Measurements from ENCODE around the gene WDR90. TPM values are rescaled to one million over a fixed set of nuclear protein-coding genes. Genes with fewer than 3 reads are reported as not detected.

Gene WDR90
- total RNA-seq, 4 donors from 2014 or later, result 18.2 to 79.3 (median 46.9) TPM

DNA sequence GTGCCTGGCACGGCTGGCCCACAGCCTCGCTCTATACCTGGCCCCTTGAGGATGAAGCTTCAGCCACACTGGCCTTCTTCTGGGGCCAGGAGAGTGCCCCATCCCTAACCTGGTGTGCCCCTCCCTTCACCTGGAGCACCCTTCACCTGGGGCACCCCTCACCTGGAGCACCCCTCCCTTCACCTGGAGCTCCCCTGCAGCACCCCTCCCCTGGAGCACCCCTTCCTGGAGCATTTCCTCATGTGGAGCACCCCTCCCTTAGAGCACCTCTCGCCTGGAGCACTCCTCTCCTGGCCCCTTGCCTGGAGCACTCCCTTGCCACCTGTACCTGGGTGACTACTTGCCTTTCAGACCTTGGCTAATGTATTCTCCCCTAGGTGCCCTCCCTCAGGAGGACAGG lies 58.9 kb downstream of the WDR90 start:
- TF ChIP-seq POLR2A (IDR thresholded peaks at IDR 0.05) (no peak), CTCF (IDR thresholded peaks at IDR 0.05) (no peak)
- intact Hi-C loops (cut with DNase I; ENCODE audit: low total_unique reads), result no loop called here
- Histone ChIP-seq H3K4me1 (peaks cover 0 to 10% of the 10 kb centered on the region in 2 donors), H3K9me3 (no peaks in the 10 kb centered on the region), H3K4me3 (no peak overlapping the region), H3K36me3 (no peaks in the 10 kb centered on the region), H3K27ac (no peak overlapping the region), H3K27me3 (peaks cover 34 to 38% of the 10 kb centered on the region in 2 donors)
- DNase-seq, result no peak

DNA sequence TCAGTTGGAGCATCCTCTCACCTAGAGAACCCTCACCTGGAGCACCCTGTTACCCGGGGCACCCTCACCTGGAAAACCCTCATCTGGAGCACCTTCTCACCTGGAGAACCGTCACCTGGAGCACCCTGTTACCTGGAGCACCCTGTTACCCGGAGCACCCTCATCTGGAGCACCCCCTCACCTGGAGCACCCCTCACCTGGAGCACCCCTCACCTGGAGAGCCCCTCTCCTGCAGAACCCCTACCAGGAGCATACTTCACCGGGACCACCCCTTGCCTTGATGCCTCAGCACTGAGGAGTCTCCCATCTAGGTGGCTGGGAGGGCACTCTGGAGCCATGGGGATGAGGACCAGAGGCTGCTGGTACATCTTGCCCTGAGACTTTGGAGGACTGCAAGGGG lies 59.8 kb downstream of the WDR90 start:
- Histone ChIP-seq H3K27me3 (peaks cover 31 to 38% of the 10 kb centered on the region in 2 donors), H3K4me3 (no peak overlapping the region), H3K36me3 (no peaks in the 10 kb centered on the region), H3K9me3 (no peaks in the 10 kb centered on the region), H3K4me1 (peaks cover 0 to 10% of the 10 kb centered on the region in 2 donors), H3K27ac (no peak overlapping the region)
- intact Hi-C loops (cut with DNase I; ENCODE audit: low total_unique reads), result no loop called here
- DNase-seq, result no peak
- TF ChIP-seq POLR2A (IDR thresholded peaks at IDR 0.05) (no peak), CTCF (IDR thresholded peaks at IDR 0.05) (no peak)

DNA sequence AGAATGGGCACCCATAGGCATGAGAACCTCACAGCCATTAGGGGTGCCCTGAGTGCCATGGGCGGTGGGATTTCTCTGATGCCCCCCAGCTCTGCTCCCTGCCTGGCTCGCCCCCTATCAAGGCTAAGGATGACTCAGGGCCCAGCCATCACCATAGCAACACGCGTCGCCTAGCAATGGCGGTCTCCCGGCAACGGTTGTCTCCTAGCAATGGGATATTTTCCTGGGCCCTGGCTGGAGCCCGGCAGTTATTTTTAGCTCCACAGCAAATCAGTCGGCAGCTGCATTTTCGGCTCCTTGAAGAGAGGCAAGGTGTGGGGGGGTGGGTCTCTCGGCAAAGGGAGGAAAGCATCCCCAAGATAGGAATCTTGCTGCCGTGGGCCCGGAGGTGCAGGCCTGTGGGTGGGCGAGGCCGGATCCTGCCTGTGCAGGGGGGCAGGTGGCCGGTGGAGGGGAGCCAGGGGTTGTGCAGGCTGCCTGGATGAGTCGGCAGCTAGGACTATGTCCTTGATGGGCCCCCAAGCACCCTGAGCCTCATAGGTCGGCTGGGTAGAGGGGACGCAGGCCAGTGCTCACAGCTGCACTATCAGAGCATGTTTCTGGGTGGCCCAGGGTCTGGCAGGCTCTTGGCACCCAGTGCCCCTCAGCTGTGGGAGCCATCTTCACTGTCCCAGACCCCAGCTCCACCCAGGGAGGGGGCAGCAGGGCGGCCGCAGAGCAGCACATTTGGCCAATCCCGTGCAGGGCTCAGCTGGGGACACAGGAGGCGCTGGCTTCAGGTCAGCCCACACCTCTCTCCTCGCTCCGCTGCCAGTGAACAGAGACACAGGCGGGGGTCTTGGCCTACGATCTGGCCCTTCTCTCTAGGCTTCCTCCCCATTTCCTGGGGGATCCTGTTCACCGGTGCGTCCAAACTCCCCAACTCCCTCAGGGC lies 60.7 kb downstream of the WDR90 start:
- H3K4me1 ChIP-seq, result peaks cover 0 to 10% of the 10 kb centered on the region in 2 donors
- no peak overlapping the region for H3K4me3 ChIP-seq
- H3K27me3 ChIP-seq, result peaks cover 26 to 31% of the 10 kb centered on the region in 2 donors
- intact Hi-C loops (cut with DNase I; ENCODE audit: low total_unique reads), result no loop called here
- TF ChIP-seq CTCF (IDR thresholded peaks at IDR 0.05) (no peak), POLR2A (IDR thresholded peaks at IDR 0.05) (no peak)
- no peak overlapping the region for H3K27ac ChIP-seq
- no peak for DNase-seq
- no peaks in the 10 kb centered on the region for H3K9me3 ChIP-seq
- no peaks in the 10 kb centered on the region for H3K36me3 ChIP-seq

DNA sequence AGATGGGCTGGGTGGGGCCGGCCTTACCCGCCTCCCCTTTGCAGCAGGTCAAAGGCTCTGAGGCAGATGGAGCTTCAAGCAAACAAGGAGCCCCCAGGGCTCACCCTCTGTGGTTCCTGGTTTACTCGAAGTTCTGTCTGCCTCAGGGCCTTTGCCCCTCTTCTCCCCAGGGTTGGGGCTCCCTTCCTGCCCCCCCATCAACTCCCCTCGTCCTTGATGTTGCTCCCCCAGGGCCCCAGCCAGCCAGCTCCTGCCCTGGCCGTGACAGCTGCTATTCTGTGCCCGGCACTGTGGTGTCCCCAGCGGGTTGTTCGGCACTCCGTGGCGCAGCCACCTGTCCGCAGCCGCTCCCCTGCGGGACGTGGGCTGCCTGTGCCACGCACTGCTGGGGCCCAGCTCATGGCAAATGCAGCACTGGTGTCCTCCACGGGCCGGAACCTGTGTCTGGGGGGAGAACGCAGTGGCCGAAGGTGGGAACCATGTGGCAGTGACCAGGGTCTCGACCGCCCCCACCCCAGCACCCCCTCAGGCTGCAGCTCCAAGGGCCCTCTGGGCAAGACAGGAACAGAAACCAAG lies 61.4 kb downstream of the WDR90 start:
- Histone ChIP-seq H3K9me3 (no peaks in the 10 kb centered on the region), H3K4me1 (peaks cover 0 to 11% of the 10 kb centered on the region in 2 donors), H3K27me3 (peaks cover 22 to 29% of the 10 kb centered on the region in 2 donors), H3K36me3 (no peaks in the 10 kb centered on the region), H3K4me3 (no peak overlapping the region), H3K27ac (no peak overlapping the region)
- TF ChIP-seq POLR2A (IDR thresholded peaks at IDR 0.05), result no peak
- no peak for TF ChIP-seq CTCF (IDR thresholded peaks at IDR 0.05)
- intact Hi-C loops (cut with DNase I; ENCODE audit: low total_unique reads), result no loop called here
- DNase-seq, result no peak

- Histone ChIP-seq H3K27me3 (peaks cover 20 to 28% of the 10 kb centered on the region in 2 donors), H3K9me3 (no peaks in the 10 kb centered on the region), H3K4me1 (peaks cover 2 to 12% of the 10 kb centered on the region in 2 donors), H3K36me3 (no peaks in the 10 kb centered on the region), H3K27ac (no peak overlapping the region), H3K4me3 (no peak overlapping the region)
- no peak for DNase-seq
- intact Hi-C loops (cut with DNase I; ENCODE audit: low total_unique reads), result no loop called here
- TF ChIP-seq CTCF (IDR thresholded peaks at IDR 0.05), result no peak
- TF ChIP-seq POLR2A (IDR thresholded peaks at IDR 0.05), result no peak
Observed at GRCh38 chr16:711084-711483, 61.9 kb downstream of the WDR90 start.

Data from uterus (tissue), 4 donors.